Measurements from ENCODE around the gene SLCO3A1. TPM values are rescaled to one million over a fixed set of nuclear protein-coding genes. Genes with fewer than 3 reads are reported as not detected.

The SLCO3A1 gene
- total RNA-seq, 2 donors from 2014 or later = 26.6 to 27.7 TPM

- intact Hi-C loops (cut with DNase I) = no loop called here
- DNase-seq (ENCODE audit: low spot score) = no peak
Measured at GRCh38 chr15:91973481-91973880, 120.0 kb downstream of the SLCO3A1 start.

- no peak for DNase-seq (ENCODE audit: low spot score)
- intact Hi-C loops (cut with DNase I) = no loop called here
Measured at GRCh38 chr15:91974321-91974720, 120.8 kb downstream of the SLCO3A1 start.

GRCh38 chr15:91975241-91975978 lies 121.9 kb downstream of the SLCO3A1 start:
- intact Hi-C loops (cut with DNase I) = no loop called here

GRCh38 chr15:91976966-91977365 lies 123.5 kb downstream of the SLCO3A1 start:
- DNase-seq (ENCODE audit: low spot score) = no peak
- intact Hi-C loops (cut with DNase I) = no loop called here

More at GRCh38 chr15:91975241-91975978, 121.9 kb downstream of the SLCO3A1 start:
- DNase-seq (ENCODE audit: low spot score) = no peak

DNA sequence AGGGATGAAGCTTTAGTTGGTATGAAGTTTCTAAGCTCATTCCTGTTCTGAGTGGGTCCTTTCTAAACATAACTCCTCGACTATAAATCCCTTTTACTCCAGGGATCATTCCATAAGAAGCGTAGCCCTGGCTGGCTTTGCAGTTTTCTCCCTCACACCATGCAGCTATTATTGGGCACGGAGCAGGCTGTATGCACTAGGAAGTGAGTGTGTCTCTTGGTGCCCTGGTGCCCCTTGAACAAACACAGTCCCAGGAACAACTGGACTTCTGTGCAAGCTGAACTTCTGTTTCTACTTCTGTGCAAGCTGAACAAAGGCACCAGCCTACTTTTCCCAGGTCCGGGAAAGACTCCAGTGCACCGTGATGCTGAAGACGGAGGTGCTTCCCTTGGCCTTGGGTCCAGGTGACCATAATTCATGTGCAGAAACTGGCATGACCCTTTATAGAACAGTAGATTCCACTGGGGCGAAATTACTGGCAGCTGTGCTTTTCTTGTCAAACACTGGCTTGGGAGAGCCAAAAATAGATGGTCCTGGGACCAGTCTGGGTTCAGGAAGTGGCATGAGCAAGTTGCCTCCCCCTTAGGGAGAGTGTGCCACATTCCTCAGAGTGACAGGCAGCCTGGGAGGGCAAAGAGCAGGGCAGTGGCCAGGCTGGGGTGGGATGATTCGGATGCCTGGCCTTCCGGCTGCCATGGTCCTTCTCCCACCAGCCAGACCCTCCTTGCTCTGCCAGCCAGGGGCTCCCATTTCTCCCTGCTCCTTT lies 127.2 kb downstream of the SLCO3A1 start:
- intact Hi-C loops (cut with DNase I) = loop anchor here in 1 of 2 donors (10.0 kb wide), 1 partner anchor 84 kb away; no protein-coding TSS in a partner anchor
- no peak for DNase-seq (ENCODE audit: low spot score)

- no peak for DNase-seq (ENCODE audit: low spot score)
- intact Hi-C loops (cut with DNase I) = loop anchor here in 1 of 2 donors (10.0 kb wide), 1 partner anchor 83 kb away; no protein-coding TSS in a partner anchor
Measured at GRCh38 chr15:91981821-91982800, 128.6 kb downstream of the SLCO3A1 start.

GRCh38 chr15:91983729-91984340 lies 130.3 kb downstream of the SLCO3A1 start:
- intact Hi-C loops (cut with DNase I) = loop anchor here in 1 of 2 donors (10.0 kb wide), 1 partner anchor 81 kb away; no protein-coding TSS in a partner anchor
- no peak for DNase-seq (ENCODE audit: low spot score)

GRCh38 chr15:91985297-91985696 lies 131.8 kb downstream of the SLCO3A1 start:
- intact Hi-C loops (cut with DNase I) = loop anchor here in 1 of 2 donors (10.0 kb wide), 1 partner anchor 80 kb away; no protein-coding TSS in a partner anchor

GRCh38 chr15:91988071-91988470 lies 134.6 kb downstream of the SLCO3A1 start:
- intact Hi-C loops (cut with DNase I) = loop anchor here in 1 of 2 donors (10.0 kb wide), 1 partner anchor 77 kb away; no protein-coding TSS in a partner anchor
- DNase-seq (ENCODE audit: low spot score) = no peak

More at GRCh38 chr15:91985297-91985696, 131.8 kb downstream of the SLCO3A1 start:
- no peak for DNase-seq (ENCODE audit: low spot score)

GRCh38 chr15:91988655-91989054 lies 135.1 kb downstream of the SLCO3A1 start:
- intact Hi-C loops (cut with DNase I) = loop anchor here in 1 of 2 donors (10.0 kb wide), 1 partner anchor 76 kb away; no protein-coding TSS in a partner anchor
- no peak for DNase-seq (ENCODE audit: low spot score)

GRCh38 chr15:91989821-91990220 lies 136.3 kb downstream of the SLCO3A1 start:
- DNase-seq (ENCODE audit: low spot score) = no peak
- intact Hi-C loops (cut with DNase I) = loop anchor here in 1 of 2 donors (10.0 kb wide), 1 partner anchor 75 kb away; no protein-coding TSS in a partner anchor

DNA sequence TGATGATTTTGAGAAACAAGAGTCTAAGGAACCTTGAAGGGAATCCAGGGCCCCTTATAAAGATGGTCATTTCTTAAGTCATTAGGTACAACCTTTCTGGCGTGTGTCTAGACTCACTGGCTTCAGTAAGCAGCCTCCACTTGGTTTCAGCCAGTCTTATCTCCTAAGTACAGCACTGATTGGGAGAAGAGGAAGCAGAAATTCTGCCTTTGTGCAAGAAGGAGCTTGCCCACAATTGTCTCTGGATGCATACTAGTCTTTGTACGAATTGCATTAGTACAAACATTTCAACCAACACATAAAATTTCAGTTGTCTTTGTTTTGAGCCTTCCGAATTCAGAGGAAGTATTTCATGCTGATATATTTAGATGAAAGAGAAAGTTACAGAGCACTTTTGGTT lies 139.4 kb downstream of the SLCO3A1 start:
- intact Hi-C loops (cut with DNase I) = no loop called here
- DNase-seq (ENCODE audit: low spot score) = no peak

GRCh38 chr15:91995146-91995545 lies 141.6 kb downstream of the SLCO3A1 start:
- intact Hi-C loops (cut with DNase I) = no loop called here
- no peak for DNase-seq (ENCODE audit: low spot score)

DNA sequence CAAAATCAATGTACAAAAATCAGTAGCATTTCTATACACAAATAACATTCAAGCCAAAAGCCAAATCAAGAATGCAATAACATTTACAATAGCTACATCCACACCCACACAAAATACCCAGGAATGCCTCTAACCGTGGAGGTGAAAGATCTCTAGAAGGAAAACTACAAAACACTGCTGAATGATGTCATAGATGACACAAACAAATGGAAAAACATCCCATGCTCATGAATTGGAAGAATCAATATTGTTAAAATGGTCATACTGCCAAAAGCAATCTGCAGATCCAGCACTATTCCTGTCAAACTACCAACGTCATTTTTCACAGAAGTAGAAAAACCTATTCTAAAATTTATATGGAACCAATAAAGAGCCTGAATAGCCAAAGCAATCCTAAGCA lies 143.7 kb downstream of the SLCO3A1 start:
- intact Hi-C loops (cut with DNase I) = no loop called here
- DNase-seq (ENCODE audit: low spot score) = no peak

GRCh38 chr15:92000709-92001108 lies 147.2 kb downstream of the SLCO3A1 start:
- intact Hi-C loops (cut with DNase I) = no loop called here
- no peak for DNase-seq (ENCODE audit: low spot score)

DNA sequence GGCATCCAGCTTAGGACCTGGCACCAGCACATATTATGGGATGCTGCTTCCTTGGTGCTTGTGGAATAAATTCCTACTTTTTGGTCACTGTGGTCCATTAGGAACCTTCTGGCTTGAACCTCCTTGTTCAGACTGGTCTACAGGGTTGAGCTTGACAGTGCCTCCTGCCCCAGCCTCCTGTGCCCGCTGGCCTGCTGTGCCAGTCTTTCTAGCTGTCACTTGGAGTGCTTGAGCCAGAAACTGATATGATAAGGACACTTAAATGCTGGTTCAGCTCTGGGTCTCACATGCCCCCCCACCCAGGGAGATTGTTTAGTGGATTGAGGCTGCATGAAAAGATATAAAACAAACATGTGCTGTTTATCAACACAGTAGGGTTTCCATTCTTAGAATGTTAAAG lies 147.8 kb downstream of the SLCO3A1 start:
- DNase-seq (ENCODE audit: low spot score) = no peak

DNA sequence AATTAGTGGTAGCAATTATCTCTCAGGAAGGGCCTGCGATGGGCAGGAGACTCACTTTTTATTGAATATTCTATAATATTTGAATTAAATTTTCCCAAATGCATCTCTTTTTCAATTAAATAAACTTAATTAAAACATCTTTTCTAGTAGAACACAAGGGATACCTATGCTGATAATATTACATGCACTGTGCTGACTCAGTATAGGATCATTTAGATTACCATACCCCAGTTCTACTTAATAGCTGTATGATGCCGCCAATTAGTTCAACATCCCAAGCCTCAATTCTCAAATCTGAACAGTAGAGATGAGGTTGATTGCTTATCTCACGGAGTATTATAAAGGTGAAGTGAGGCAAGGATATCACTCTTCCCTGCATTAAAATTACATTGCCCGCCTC lies 149.2 kb downstream of the SLCO3A1 start:
- intact Hi-C loops (cut with DNase I) = no loop called here
- DNase-seq (ENCODE audit: low spot score) = no peak

More for the DNA sequence above, 147.8 kb downstream of the SLCO3A1 start:
- intact Hi-C loops (cut with DNase I) = no loop called here

DNA sequence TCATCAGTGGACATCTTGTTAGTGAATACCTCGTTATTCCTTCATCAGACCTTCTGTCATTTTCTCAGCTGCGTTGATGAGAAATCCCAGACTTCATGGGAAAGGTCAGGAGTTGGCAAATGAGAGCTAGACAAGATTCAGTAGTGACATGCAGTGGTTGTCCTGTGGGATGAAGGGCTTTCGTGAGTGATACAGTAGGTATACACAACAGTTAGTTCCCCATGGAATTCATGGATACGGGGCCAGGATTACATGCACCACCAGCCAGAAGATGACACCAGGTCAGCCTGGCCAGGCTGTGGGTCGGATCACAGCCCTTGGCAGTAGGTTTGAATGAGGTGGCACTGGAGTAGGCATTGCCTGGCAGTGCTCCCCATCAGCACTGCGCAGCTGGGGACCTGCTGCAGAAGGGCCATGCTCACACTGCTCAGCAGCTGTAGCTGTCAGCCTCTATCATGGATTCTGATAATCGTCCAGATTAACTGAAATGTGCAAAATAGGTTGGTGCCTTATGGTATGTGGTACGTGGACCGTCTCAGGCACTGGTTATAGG lies 150.1 kb downstream of the SLCO3A1 start:
- no peak for DNase-seq (ENCODE audit: low spot score)
- intact Hi-C loops (cut with DNase I) = no loop called here

Measured in posterior vena cava (tissue), 2 donors.